22Rv1 (cell line): ENCODE data around the gene CHD6.

Experiments used
- CTCF ChIP-seq: fragments of 450-650 bp; IDR thresholded peaks from 2 replicates; pipeline ENCODE4 v1.5.1; 2017; ENCODE audit warnings: mild to moderate bottlenecking
- ZFX ChIP-seq: fragments of 450-650 bp; IDR thresholded peaks from 2 replicates; pipeline ENCODE4 v1.6.1; 2017; ENCODE audit warnings: antibody characterized with exemption, borderline replicate concordance

DNA sequence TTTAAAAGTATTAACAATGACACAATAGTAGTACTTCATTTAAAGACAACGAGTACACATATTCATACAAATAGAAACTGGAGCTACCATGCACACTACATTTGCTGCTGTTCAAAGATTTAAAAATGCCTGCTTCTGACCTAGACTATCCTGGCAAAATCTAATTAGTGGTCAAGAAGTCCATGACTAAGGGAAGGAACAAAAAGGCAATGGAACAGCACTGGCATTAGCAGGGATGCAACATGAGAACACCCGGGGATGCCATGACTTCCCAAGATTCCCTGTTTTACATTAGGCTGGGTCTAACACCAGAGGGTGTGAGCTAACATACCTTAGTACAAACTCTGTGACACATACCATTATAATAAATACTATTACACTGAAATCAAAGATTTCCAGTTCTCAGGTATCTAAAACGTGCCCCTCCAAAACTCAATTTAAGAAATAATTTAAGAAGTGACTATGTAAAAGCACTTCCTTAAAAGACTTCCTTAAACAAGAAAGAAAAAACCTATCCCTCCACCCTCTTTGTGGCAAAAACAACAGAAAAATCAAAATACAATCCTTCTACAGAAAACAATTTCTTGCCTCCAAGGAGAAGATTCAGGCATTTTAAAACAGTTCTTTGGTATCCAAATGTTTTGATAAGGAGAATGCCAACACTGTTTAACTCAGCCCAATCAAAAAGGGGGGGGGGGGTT, 25.5 kb downstream of the CHD6 start:
- no peak for TF ChIP-seq CTCF
- no peak for TF ChIP-seq ZFX
